ENCODE data around the gene ANAPC10.

DNA sequence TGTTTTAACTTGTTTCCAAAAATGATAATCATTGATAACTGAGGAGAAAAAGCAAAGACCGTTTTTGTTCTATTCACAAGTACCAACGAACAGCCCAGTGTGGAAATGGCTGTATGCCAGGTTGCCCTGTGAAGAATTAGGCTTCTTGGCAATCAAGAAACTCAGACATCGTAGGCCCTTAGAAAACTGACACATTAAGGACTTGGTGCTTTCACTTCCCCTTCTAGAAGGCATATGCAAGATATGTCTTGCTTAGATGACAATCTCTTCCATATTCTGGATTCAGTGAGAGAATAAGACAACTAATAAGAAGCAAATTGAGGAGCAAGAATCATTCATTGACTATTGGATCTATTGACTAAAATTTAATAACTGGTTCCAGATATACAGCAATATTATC, 56.6 kb downstream of the ANAPC10 start:
- no peak for TF ChIP-seq POLR2AphosphoS5 (IDR thresholded peaks at IDR 0.05)
- TF ChIP-seq POLR2A (IDR thresholded peaks at IDR 0.05) = no peak
- no peak for TF ChIP-seq CTCF (IDR thresholded peaks at IDR 0.05 in 8 of 11, conservative IDR thresholded peaks at IDR 0.05 in 3 of 11)
